GM20431 (cell line): Measurements from ENCODE around the gene MYO1F.

Experiments used
- in situ Hi-C: fragments of 300-500 bp; cut with MseI, MboI; formaldehyde crosslinking; loops from one replicate; pipeline ENCODE4 v1.15.0; 2020; ENCODE audit warnings: low sequenced_read_pairs; ENCODE audit not compliant: unreplicated experiment

Gene MYO1F

DNA sequence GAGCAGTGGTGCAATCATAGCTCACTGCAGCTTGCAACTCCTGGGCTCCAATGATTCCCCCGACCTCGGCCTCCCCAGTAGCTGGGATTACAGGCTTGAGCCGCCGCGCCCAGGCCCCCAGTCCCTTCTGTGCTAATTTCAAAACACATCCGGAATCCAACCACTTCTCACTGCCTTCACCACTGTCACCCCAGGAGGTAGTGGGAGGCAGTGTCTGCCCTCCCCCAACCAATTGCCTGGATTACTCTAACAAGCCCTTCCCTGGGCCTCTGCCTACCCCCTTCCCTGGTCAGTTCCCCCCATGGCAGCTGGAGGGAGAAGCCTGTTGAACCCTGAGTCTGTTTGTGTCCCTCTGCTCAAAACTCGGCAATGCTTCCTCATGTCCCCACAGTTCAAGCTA lies 77.1 kb downstream of the MYO1F start:
- in situ Hi-C loops = no loop called here

DNA sequence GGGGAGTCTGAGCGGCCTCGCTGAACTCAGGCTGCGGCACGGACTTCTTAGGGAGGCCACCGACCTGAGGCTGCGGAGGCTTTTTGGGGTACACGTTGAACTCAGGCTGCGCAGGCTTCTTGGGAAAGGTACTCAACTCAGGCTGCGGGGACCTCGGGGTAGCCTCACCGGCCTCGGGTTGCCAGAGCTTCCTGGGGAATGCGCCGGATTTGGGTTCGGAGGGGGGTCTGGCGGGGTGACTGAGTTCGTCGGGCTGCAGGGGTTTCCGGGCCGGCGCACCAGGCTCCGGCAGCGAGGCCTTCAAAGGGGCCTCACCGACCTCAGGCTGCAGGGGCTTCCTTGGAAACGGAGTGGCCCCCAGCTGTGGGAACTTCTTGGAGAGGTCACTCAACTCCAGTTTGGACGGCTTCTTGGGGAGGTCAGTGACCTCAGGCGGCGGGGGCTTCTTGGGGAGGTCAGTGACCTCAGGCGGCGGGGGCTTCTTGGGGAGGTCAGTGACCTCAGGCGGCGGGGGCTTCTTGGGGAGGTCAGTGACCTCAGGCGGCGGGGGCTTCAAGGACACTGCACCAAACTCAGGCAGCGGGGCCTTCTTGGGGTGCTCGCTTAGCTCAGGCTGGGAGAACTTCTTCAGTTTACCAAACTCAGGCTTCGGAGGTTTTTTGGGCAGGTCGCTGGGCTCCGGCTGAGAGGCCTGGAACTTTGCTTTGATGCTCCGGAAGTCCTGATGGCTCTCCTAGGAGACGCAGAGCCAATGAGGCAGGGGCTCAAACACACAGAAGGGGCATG lies 78.0 kb downstream of the MYO1F start:
- in situ Hi-C loops = no loop called here

DNA sequence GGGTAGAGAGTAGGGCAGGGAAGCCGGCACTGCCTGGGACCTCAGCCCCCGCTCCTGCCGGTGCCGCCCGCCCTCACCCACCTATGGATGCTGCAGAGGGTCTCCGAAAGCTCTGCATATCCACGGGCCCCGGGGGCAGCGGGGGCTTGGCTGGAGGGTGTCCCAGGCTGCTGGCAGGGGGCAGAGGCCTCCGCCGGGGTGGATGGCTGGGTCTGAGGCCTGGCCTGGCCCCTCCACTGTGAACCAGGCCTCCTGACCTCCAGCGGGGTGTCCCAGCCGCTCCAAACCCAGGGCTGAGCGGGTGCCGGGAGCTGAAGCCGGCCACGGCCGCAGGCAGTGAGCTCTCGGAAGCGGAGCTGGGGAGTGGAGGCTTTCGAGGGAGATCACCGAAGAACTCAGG lies 78.9 kb downstream of the MYO1F start:
- in situ Hi-C loops = no loop called here

DNA sequence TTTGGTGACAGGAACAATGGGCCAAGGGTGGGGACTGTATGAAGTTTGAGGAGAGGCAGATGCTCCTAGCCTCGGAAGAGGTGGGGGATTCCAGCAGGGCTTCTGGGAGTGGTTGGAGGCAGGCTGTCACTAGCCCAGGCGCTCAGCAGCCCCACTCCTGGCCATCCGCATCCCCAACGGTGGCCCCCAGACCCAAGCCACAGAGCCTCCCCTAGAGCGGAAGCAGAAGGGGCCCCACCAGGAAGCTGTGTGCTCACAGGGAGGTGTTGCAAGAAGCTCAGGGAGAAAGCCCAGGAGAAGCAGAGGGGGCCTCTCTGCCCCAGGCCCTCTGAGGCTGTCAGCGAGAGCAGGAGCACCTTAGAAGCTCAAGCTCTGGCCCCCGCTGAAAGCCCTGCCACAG lies 83.1 kb downstream of the MYO1F start:
- in situ Hi-C loops = no loop called here

DNA sequence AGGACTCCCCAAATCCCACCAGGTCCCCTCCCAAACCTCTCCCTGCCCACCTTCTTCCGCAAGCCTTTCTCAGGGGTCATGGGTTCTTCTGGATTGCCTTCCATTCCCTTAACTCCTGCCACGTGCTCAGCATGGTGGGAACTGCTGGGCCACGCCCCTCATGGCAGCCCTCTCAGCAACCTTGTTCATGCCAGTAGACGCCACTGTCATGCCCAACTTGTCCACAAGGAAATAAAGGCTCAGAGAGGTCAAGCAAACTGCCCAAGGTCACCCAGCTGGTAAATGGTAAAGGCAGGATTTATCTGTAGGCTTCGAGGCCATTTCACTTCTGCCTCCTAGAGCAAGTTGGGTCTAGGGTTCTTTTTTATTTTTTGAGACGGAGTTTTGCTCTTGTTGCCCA lies 85.7 kb downstream of the MYO1F start:
- in situ Hi-C loops = no loop called here

DNA sequence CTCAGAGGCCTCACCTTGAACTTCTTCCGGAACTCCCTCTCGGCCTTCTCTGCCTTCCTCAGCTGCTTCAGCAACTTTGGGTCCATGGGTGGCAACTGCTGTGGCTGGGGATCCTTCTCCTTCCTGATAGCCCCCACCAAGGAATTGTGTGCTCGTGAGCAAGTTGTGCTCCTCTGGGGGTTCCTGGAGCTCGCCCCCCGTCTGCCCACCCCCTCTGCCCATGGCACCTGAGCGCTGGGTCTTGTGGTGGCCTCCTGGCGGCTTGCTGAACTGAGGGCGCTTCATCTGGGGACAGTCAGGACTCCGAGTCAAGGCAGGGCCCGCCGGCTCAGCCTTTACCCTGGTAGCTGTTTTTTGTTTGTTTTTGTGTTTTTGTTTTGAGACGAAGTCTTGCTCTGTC lies 86.4 kb downstream of the MYO1F start:
- in situ Hi-C loops = no loop called here

DNA sequence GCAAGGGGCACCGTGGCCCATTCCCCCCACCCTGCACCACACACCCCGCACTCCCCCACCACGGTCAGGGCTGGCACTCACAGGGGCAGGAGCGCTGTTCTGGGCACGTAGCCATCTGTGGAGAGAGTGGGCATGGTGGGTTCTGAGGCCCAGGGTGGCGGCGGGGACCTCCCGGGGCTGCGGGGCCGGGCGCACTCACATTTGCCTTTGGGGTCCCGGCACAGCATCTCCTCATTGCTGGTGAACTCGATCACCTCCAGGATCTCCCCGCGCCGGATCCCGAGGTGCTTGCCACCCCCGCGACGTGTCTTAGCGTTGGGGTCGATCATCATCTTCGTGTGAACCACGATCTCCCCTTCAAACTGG lies 86.9 kb downstream of the MYO1F start:
- in situ Hi-C loops = no loop called here

DNA sequence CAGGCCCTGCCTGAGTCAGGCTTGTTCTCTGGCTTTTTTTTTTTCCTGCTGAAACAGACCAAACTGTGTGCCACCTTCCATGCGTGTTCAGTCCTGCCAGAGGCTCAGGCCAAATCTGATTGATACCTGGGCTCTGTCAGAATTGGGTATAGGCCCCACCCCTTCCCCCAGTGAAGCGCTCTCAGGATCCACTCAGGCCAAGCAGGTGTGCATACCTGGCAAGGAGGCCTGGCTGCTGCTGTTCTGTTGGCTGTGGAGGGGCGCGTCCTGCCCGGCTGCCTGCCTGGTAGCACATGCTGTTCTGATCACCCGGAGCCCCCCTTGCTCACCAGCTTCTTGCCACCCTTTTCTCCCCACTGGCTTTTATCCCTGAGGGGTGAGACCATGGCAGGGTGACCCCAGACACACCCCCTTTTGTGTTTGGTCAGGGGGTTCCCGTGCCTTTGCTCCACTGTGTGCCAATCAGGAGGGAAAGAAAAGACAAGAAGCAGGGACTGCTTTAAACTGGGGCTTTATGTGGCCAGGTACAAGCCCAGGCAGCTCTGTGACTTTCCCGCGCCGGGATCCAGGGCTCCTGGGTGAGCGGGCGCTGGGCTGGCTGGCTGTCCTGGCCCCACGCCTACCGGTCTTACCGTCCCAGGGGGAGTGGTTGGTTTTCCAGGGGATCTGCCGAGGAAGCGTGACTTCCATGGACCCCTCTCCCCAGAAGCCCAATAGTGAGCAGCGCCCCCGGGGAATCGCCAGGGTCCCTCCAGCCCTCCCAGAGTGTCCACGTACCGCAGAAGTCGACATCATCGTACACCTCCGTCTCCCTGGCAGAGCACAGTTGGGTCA lies 87.5 kb downstream of the MYO1F start:
- in situ Hi-C loops = no loop called here

DNA sequence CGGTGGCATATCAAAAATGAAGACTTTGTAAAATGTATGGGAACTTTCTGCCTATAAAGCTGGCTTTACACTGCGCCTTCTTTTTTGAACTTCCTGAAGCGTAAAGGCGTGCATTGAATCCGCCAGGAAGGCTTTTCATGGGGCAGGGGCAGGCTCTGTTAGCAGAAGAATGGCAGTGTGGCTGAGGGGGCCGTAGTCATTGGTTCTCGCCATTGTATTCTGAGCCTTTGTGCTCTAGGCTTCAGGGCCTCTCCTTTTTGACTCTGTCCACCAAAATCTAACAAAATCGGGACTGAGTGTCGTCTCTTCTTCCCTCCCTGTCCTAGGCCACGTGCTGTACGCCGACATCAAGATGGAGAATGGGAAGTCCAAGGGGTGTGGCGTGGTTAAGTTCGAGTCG lies 88.9 kb downstream of the MYO1F start:
- in situ Hi-C loops = no loop called here

DNA sequence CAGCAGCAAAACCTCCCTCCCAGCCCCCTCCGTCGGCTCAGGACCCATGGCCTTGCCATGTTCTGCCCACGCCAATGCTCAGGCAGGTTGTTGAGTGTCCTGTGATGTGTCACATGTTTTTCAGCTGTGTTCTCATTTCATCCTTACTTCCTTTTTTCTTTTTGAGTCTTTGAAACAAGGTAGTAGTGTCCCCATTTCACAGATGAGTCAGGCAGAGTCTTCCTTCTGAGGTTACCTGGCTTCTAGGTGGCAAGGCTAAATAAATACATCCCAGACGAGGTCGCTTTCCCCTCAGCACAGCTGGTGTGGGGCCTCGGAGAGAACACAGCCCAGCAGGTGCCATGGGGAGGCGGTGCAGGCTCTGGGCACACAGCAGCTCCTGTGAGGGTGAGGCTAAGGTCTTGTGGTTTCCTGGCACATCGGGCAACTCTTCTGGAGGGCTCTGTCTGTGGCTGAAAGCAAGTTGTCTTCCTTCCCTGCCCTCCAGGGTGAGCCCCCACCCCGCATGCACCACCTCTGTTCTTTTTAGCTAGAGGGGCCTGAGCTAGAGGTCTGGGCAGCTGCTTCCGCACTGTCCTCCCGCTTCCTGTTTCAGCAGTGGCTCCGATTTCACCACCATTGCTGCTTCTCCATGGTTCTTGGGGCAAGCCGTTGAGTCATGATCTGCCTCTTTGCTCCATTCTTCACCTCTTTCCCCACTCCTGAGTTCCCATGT lies 89.9 kb downstream of the MYO1F start:
- in situ Hi-C loops = no loop called here

DNA sequence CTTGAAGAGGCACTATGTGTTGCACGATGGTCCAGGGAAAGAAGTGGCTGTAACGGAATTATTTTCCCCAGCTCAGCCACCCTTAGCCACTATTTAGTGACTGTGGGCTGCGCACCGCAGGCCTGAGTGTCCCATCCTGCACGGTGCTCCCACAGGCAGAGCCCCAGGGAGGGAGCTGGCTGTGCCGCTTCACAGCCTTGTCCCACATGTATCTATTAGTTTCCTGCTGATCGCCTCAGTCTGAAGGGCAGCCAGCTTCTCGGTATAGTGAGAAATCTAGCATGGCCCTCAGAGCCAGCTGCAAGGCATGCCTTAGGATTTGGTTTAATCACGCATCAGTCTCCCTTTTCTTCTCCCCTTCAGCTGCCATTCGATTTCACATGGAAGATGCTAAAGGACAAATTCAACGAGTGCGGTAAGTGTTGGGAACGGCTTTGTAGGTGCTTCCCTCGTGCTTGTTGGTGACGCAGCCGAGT lies 90.5 kb downstream of the MYO1F start:
- in situ Hi-C loops = no loop called here

DNA sequence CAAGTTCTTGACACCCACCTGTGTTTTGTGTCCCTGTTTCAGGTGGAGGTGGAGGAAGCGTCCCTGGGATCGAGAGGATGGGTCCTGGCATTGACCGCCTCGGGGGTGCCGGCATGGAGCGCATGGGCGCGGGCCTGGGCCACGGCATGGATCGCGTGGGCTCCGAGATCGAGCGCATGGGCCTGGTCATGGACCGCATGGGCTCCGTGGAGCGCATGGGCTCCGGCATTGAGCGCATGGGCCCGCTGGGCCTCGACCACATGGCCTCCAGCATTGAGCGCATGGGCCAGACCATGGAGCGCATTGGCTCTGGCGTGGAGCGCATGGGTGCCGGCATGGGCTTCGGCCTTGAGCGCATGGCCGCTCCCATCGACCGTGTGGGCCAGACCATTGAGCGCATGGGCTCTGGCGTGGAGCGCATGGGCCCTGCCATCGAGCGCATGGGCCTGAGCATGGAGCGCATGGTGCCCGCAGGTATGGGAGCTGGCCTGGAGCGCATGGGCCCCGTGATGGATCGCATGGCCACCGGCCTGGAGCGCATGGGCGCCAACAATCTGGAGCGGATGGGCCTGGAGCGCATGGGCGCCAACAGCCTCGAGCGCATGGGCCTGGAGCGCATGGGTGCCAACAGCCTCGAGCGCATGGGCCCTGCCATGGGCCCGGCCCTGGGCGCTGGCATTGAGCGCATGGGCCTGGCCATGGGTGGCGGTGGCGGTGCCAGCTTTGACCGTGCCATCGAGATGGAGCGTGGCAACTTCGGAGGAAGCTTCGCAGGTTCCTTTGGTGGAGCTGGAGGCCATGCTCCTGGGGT lies 91.5 kb downstream of the MYO1F start:
- in situ Hi-C loops = no loop called here

DNA sequence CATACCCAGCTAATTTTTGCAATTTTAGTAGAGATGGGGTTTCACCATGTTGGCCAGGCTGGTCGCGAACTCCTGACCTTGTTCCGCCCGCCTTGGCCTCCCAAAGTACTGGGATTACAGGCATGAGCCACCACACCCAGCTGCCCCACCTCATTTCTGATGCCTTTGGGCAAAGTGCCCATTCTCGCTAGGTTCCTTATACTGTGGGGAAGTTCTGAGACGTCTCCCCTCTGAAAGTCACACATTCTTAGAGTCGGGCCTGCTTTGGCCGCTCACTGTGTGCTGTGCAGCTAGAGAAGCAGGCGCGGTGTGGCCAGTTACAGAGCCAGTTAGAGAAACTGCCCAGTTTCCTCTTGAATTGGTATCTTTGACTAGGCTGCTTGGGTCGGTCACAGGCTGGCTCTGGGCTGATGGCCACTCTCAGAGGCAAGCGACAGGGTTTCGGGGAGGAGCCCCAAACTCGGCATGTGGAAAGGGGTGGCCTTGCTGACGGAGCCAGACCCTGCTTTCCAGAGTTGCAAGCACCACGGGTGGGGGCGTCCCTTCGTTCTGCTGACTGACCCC lies 92.8 kb downstream of the MYO1F start:
- in situ Hi-C loops = no loop called here

DNA sequence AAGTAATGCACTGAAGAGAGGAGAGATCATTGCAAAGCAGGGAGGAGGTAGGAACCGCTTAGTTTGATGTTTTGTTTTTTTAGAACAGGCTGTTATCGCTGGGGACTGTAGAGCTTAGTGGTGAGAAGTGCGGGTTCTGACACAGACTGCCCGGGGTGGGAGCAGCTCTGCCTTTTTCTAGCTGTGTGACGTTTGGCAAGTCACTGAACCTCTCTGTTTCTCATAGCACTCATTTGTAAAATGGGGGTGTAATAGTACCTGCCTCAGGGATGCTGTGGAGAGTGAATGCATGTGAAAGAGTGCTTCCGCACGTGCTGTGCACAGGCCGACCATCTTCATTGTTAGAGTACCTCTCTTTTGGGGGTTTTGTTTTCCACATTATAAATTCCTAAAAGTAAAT lies 94.1 kb downstream of the MYO1F start:
- in situ Hi-C loops = no loop called here

DNA sequence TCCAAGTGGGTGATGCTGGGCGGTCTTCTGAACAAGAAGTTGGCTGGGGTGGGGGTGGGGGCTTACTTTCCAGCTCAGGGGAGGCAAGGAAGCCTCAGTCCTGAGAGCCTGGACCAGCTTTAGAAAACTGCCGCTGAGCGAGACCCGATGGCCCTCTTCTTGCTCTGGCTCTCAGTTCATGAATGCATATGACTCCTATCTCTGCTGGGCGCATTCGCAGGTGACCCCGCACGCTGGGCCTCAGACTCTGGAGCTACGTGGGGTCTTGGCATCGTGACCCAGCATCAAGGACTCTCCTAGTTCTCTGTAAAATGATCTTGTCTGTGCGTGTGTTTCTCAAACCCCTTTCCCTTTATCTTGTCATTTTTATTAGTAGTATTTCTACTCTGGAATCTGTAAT lies 94.5 kb downstream of the MYO1F start:
- in situ Hi-C loops = no loop called here

DNA sequence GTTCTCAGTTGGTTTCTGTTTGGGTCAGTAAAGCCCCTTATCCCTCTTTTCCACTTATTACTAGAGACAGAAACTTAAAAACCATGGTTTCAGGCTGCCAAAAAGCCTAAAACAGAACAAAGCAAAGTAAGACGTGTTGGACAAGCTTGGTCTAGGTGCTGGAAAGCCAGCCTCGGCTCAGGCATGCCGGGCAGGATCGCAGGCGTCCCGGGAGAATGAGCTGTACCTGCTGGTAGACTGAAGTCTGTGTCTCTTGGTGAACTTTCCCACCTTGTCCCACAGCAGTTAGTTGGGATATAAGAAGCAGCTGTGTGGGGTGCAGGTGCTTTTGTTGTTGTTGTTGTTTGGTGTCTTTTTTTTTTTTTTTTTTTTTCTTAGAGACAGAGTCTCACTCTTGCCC lies 95.6 kb downstream of the MYO1F start:
- in situ Hi-C loops = no loop called here

DNA sequence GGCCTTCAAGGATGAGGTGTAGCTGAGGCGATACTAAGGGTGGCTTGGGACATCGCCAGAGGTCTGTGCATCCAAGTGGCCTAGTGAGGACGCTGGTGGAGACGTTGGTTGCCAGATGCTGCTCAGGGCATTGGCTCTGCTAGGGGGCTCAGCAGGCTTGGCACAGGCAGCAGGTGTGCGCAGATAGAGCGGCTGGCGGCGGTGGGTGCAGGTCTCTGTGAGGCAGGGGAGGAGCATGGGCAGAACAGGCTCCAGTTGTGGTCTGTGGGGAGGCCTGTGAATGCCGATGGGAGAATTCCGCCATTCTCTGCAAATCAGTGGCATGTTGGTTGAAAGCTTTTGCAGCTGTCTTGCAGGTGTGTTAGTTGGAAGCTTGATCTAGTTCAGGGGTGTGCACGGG lies 96.0 kb downstream of the MYO1F start:
- in situ Hi-C loops = no loop called here

DNA sequence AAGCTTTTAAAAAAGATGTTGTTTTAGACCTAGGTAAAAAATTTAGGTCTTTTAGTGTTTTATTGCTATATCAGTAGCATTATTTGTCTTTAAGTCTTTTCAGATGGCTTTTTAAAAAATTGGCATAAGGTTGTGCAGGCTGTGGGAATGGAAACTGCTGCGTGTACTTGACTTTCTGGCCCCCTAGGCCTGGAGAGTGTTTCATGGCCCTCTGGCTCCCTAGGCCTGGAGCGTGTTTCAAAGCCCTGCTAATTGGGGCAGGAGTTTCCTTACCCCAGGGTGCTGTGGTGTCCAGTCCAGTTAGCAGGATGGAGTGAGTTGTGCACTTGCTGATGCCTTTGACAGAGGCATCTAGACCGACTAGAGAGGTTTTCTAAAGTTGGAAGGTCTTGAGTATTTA lies 98.6 kb downstream of the MYO1F start:
- in situ Hi-C loops = no loop called here

DNA sequence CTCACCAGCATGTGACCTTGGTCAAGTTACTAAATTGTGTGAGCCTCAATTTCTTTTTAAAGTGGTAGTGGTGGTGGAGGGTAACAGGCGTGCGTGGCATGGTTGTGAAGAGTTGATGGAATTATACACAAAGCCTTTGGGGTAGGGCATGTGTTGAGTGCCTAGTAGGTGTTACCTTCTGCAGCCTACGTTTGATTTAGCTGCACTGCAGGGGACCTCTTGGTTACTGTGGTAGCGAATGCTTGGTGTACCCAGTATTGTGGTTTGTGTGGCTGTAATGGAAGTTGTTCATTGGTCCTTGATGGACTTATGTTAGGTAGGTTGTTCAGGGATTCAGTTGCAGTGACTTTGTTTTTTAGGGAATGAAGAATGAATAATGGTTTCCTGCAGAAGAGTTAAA lies 99.4 kb downstream of the MYO1F start:
- in situ Hi-C loops = no loop called here

DNA sequence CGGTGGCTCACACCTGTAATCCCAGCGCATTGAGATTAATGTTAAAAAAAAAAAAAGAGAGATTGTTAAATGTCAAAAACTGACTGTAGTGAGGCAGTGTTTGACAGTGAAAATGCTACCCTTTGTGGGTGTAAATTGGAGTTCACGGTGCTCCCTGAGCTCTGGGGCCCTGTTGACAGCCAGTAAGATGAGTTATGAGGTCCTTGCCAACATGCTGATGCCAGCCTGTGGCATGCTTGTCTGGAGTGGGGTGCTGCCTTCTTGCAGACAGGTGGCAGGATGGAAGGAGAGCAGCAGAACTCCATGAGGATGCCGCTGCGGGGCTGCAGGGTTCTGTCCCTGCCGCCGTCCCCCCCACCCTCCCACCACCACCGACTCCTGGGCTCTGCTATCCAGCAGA lies 100.7 kb downstream of the MYO1F start:
- in situ Hi-C loops = no loop called here
